ENCODE results near the gene MBTPS1. TPM values are rescaled to one million over a fixed set of nuclear protein-coding genes. Genes with fewer than 3 reads are reported as not detected.
A peak's percentile ranks its signal among the peaks of the same experiment; 100 is the strongest.

Gene MBTPS1
- polyA plus RNA-seq, 1 donor from 2014 or later: 66.9 TPM

DNA sequence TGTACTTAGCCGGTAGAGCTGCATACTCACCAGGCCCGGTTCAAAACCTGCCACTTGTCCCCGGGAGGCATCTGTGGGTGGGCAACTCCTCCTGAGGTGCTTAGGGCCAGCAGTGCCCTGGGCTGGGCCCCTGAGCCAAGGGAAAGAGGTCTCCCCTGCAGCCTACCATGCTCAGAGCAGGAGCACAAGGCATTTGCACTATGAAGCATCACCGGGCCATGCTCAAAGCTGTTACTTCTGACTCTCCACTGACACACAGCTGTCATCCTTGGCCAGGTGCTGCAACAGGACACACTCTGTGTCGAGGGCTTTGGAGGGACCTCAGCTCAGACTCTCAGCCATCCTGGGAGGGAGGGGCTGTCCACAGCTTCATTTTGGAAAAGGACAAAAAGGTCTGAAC, 111.4 kb downstream of the MBTPS1 start:
- Histone ChIP-seq H3K9ac (ENCODE audit: low read length) (no peak overlapping the region), H3F3A (ENCODE audit: insufficient read depth, low read length, poor library complexity, severe bottlenecking) (no peaks in the 10 kb centered on the region), H2AFZ (ENCODE audit: low read depth, low read length) (no peak overlapping the region), H3K4me3 (ENCODE audit: low read length) (no peak overlapping the region), H3K36me3 (ENCODE audit: insufficient read depth, low read length) (no peaks in the 10 kb centered on the region), H3K79me2 (replicated peaks; ENCODE audit: insufficient read depth, low read length) (no peaks in the 10 kb centered on the region), H3K27ac (ENCODE audit: low read length) (peak overlapping the region; percentile 4), H3K27me3 (ENCODE audit: insufficient read depth, low read depth, low read length) (no peaks in the 10 kb centered on the region), H3K4me2 (ENCODE audit: low read length) (no peak overlapping the region), H3K9me3 (ENCODE audit: low read length) (no peaks in the 10 kb centered on the region), H4K20me1 (ENCODE audit: insufficient read depth) (no peaks in the 10 kb centered on the region), H3K9me2 (ENCODE audit: insufficient read depth, low read length) (no peaks in the 10 kb centered on the region)
- no peak for TF ChIP-seq MXI1 (conservative IDR thresholded peaks at IDR 0.05; ENCODE audit: poor library complexity, severe bottlenecking)
- TF ChIP-seq, protein P1, sequence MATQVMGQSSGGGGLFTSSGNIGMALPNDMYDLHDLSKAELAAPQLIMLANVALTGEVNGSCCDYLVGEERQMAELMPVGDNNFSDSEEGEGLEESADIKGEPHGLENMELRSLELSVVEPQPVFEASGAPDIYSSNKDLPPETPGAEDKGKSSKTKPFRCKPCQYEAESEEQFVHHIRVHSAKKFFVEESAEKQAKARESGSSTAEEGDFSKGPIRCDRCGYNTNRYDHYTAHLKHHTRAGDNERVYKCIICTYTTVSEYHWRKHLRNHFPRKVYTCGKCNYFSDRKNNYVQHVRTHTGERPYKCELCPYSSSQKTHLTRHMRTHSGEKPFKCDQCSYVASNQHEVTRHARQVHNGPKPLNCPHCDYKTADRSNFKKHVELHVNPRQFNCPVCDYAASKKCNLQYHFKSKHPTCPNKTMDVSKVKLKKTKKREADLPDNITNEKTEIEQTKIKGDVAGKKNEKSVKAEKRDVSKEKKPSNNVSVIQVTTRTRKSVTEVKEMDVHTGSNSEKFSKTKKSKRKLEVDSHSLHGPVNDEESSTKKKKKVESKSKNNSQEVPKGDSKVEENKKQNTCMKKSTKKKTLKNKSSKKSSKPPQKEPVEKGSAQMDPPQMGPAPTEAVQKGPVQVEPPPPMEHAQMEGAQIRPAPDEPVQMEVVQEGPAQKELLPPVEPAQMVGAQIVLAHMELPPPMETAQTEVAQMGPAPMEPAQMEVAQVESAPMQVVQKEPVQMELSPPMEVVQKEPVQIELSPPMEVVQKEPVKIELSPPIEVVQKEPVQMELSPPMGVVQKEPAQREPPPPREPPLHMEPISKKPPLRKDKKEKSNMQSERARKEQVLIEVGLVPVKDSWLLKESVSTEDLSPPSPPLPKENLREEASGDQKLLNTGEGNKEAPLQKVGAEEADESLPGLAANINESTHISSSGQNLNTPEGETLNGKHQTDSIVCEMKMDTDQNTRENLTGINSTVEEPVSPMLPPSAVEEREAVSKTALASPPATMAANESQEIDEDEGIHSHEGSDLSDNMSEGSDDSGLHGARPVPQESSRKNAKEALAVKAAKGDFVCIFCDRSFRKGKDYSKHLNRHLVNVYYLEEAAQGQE (IDR thresholded peaks at IDR 0.05; ENCODE audit: borderline replicate concordance): no peak
- TF ChIP-seq EP300 (conservative IDR thresholded peaks at IDR 0.05; ENCODE audit: poor library complexity, severe bottlenecking): no peak
- TF ChIP-seq, protein P2, sequence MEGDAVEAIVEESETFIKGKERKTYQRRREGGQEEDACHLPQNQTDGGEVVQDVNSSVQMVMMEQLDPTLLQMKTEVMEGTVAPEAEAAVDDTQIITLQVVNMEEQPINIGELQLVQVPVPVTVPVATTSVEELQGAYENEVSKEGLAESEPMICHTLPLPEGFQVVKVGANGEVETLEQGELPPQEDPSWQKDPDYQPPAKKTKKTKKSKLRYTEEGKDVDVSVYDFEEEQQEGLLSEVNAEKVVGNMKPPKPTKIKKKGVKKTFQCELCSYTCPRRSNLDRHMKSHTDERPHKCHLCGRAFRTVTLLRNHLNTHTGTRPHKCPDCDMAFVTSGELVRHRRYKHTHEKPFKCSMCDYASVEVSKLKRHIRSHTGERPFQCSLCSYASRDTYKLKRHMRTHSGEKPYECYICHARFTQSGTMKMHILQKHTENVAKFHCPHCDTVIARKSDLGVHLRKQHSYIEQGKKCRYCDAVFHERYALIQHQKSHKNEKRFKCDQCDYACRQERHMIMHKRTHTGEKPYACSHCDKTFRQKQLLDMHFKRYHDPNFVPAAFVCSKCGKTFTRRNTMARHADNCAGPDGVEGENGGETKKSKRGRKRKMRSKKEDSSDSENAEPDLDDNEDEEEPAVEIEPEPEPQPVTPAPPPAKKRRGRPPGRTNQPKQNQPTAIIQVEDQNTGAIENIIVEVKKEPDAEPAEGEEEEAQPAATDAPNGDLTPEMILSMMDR (IDR thresholded peaks at IDR 0.05; ENCODE audit: poor library complexity, severe bottlenecking): no peak
- no peak for TF ChIP-seq POLR2AphosphoS5 (IDR thresholded peaks at IDR 0.05)
- TF ChIP-seq EZH2 (IDR thresholded peaks at IDR 0.05; ENCODE audit: borderline replicate concordance, insufficient read depth, low read length, poor library complexity, severe bottlenecking): no peak
- no peak for TF ChIP-seq RAD21 (conservative IDR thresholded peaks at IDR 0.05)
- TF ChIP-seq TAF1 (IDR thresholded peaks at IDR 0.05; ENCODE audit: low read depth): no peak
- TF ChIP-seq SMC3 (conservative IDR thresholded peaks at IDR 0.05; ENCODE audit: poor library complexity): no peak

DNA sequence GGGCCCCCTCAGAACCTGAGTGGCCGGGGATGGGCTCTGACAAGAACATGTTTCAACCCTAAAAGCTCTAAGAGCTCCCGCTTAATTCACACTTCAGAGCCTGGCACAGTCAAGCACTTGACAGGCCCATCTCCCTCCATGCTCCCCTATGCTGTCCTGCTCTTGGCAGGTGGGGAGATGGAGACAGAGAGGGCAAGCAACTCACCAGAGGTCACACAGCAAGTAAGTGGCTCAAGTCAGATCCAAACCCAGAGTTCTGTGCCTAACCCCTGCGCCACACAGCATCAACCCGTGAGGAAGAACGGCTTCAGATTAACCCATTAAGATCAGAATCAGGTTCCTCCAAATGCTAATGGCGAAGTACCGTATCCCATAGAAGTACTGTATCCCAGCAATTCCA, 112.3 kb downstream of the MBTPS1 start:
- Histone ChIP-seq H3K27ac (ENCODE audit: low read length) (no peak overlapping the region), H3K9ac (ENCODE audit: low read length) (no peak overlapping the region)

More for the DNA sequence above, 112.3 kb downstream of the MBTPS1 start:
- TF ChIP-seq POLR2AphosphoS5 (IDR thresholded peaks at IDR 0.05): no peak
- TF ChIP-seq RAD21 (conservative IDR thresholded peaks at IDR 0.05): no peak
- no peak for TF ChIP-seq TAF1 (IDR thresholded peaks at IDR 0.05; ENCODE audit: low read depth)
- TF ChIP-seq, protein P2 (IDR thresholded peaks at IDR 0.05; ENCODE audit: poor library complexity, severe bottlenecking): no peak
- no peak for TF ChIP-seq EP300 (conservative IDR thresholded peaks at IDR 0.05; ENCODE audit: poor library complexity, severe bottlenecking)
- TF ChIP-seq, protein P1 (IDR thresholded peaks at IDR 0.05; ENCODE audit: borderline replicate concordance): no peak
- no peak for TF ChIP-seq SMC3 (conservative IDR thresholded peaks at IDR 0.05; ENCODE audit: poor library complexity)
- TF ChIP-seq MXI1 (conservative IDR thresholded peaks at IDR 0.05; ENCODE audit: poor library complexity, severe bottlenecking): no peak
- TF ChIP-seq EZH2 (IDR thresholded peaks at IDR 0.05; ENCODE audit: borderline replicate concordance, insufficient read depth, low read length, poor library complexity, severe bottlenecking): no peak
- H3K4me3 ChIP-seq (ENCODE audit: low read length): no peak overlapping the region
- H3K9me3 ChIP-seq (ENCODE audit: low read length): no peaks in the 10 kb centered on the region
- H3K4me2 ChIP-seq (ENCODE audit: low read length): no peak overlapping the region
- no peaks in the 10 kb centered on the region for H3F3A ChIP-seq (ENCODE audit: insufficient read depth, low read length, poor library complexity, severe bottlenecking)
- H2AFZ ChIP-seq (ENCODE audit: low read depth, low read length): no peak overlapping the region
- no peaks in the 10 kb centered on the region for H3K36me3 ChIP-seq (ENCODE audit: insufficient read depth, low read length)
- H3K79me2 ChIP-seq (replicated peaks; ENCODE audit: insufficient read depth, low read length): no peaks in the 10 kb centered on the region
- H4K20me1 ChIP-seq (ENCODE audit: insufficient read depth): no peaks in the 10 kb centered on the region
- no peaks in the 10 kb centered on the region for H3K27me3 ChIP-seq (ENCODE audit: insufficient read depth, low read depth, low read length)
- no peaks in the 10 kb centered on the region for H3K9me2 ChIP-seq (ENCODE audit: insufficient read depth, low read length)

Data from neural cell (in vitro differentiated cells).